ENCODE data around the gene TM4SF18.

Gene TM4SF18

GRCh38 chr3:149273096-149273751, 60.2 kb downstream of the TM4SF18 start:
- ChIA-PET CTCF (interaction anchor here (0.9 to 6.4 kb wide), 14 partner anchors 11 to 323 kb away, joined by 3 to 154 read pairs (median 4); partner anchors contain the start of gene HPS3), POLR2A (no interaction called here)
- peak; percentile 61 for DNase-seq (ENCODE audit: extremely low spot score)
- TF ChIP-seq, protein P1, sequence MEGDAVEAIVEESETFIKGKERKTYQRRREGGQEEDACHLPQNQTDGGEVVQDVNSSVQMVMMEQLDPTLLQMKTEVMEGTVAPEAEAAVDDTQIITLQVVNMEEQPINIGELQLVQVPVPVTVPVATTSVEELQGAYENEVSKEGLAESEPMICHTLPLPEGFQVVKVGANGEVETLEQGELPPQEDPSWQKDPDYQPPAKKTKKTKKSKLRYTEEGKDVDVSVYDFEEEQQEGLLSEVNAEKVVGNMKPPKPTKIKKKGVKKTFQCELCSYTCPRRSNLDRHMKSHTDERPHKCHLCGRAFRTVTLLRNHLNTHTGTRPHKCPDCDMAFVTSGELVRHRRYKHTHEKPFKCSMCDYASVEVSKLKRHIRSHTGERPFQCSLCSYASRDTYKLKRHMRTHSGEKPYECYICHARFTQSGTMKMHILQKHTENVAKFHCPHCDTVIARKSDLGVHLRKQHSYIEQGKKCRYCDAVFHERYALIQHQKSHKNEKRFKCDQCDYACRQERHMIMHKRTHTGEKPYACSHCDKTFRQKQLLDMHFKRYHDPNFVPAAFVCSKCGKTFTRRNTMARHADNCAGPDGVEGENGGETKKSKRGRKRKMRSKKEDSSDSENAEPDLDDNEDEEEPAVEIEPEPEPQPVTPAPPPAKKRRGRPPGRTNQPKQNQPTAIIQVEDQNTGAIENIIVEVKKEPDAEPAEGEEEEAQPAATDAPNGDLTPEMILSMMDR (IDR thresholded peaks at IDR 0.05; ENCODE audit: control extremely low read depth, extremely low read depth, low read depth, missing control alignments), result peak; percentile 95

DNA sequence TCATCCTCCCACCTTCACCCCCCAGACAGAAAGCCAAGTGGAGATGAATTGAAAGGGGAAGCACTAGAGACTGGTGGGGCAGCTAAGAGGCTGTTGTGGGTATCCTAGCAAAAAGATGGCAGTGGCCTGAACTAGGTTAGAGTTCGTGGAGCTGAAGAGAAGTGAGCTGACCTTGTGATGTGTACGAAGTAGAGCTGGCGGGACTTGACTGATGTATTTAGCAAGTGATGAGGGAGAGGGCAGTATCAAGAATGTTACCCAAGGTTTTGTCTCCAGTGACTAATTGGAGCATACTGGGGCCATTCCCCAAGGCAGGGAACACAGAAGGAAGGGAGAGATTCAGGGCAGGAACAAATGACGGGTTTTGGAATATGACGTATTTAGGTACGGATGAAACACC, 61.8 kb downstream of the TM4SF18 start:
- ChIA-PET CTCF (interaction anchor here (1.0 to 6.4 kb wide), 7 partner anchors 11 to 317 kb away, joined by 3 to 154 read pairs (median 8); partner anchors contain the start of gene HPS3), POLR2A (no interaction called here)
- DNase-seq (ENCODE audit: extremely low spot score), result no peak
- TF ChIP-seq, protein P1 (IDR thresholded peaks at IDR 0.05; ENCODE audit: control extremely low read depth, extremely low read depth, low read depth, missing control alignments), result no peak

GRCh38 chr3:149270180-149270579, 63.3 kb downstream of the TM4SF18 start:
- DNase-seq (ENCODE audit: extremely low spot score), result no peak
- ChIA-PET CTCF (interaction anchor here (6.4 kb wide), 1 partner anchor 151 kb away, joined by 154 read pairs; no protein-coding TSS in a partner anchor), POLR2A (no interaction called here)
- TF ChIP-seq, protein P1 (IDR thresholded peaks at IDR 0.05; ENCODE audit: control extremely low read depth, extremely low read depth, low read depth, missing control alignments), result no peak

DNA sequence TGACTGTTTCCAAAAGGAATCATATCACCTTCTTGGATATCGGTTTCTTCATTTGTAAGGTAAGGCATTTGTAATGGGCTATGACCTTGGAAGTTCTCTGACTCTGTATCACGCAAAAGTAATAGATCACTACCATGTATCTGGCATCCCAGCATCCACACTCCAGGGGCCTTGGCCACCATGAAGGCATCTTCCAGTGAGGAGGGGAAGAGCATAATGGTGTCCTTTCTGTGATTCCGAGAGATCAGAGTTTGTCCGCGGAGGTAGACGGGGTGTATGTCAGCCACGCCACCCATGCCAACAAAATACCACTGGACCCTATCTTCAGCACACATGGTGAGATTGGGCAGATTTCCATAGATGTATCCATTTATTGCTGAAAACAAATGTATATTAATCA, 63.7 kb downstream of the TM4SF18 start:
- ChIA-PET CTCF (interaction anchor here (3.4 kb wide), 1 partner anchor 150 kb away, joined by 32 read pairs; no protein-coding TSS in a partner anchor), POLR2A (no interaction called here)
- TF ChIP-seq, protein P1 (IDR thresholded peaks at IDR 0.05; ENCODE audit: control extremely low read depth, extremely low read depth, low read depth, missing control alignments), result no peak
- DNase-seq (ENCODE audit: extremely low spot score), result no peak
